KOPT-K1 (cell line): ENCODE results near the gene NARS2.

Source experiments
- H3K27ac ChIP-seq: fragments of 200-600 bp; sonication (generic); 2 replicates; pipeline ENCODE4 v1.5.1; 2016; ENCODE audit warnings: antibody characterized with exemption, mild to moderate bottlenecking, low read depth, low read length; ENCODE audit not compliant: poor library complexity, severe bottlenecking
- H3K36me3 ChIP-seq: fragments of 200-600 bp; sonication (generic); 2 replicates; pipeline ENCODE4 v1.5.1; 2017; ENCODE audit warnings: antibody characterized with exemption, mild to moderate bottlenecking, low read length, moderate library complexity; ENCODE audit not compliant: insufficient read depth
- H3K9me3 ChIP-seq: fragments of 200-600 bp; sonication (generic); 2 replicates; pipeline ENCODE4 v1.5.1; 2017; ENCODE audit warnings: antibody characterized with exemption, low read length, mild to moderate bottlenecking; ENCODE audit not compliant: insufficient read depth, poor library complexity, severe bottlenecking

The NARS2 gene

GRCh38 chr11:78460471-78460870, 114.2 kb downstream of the NARS2 start:
- H3K9me3 ChIP-seq: no peaks in the 10 kb centered on the region
- H3K36me3 ChIP-seq: peaks cover 62% of the 10 kb centered on the region
- H3K27ac ChIP-seq: no peak overlapping the region

GRCh38 chr11:78459738-78460137, 114.9 kb downstream of the NARS2 start:
- H3K27ac ChIP-seq: no peak overlapping the region
- H3K9me3 ChIP-seq: no peaks in the 10 kb centered on the region
- H3K36me3 ChIP-seq: peaks cover 58% of the 10 kb centered on the region

DNA sequence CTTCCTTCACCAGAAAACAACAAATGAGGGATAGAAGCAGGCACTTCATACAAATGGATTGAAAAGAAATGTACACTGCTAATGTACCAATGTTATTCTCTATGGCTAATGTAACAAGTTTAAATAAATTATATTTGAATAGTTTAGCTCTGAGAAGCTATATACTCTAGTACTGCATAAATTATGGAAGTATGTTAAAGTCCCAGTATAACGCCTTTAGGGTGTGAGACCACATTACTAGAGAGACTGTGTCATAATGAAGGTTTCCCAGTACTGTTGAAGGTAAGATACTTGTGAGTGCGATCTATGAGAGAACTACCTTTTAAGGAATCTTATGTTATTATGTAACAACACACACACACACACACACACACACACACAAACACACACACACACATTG, 117.2 kb downstream of the NARS2 start:
- Histone ChIP-seq H3K9me3 (no peaks in the 10 kb centered on the region), H3K27ac (no peak overlapping the region), H3K36me3 (peaks cover 39% of the 10 kb centered on the region)

DNA sequence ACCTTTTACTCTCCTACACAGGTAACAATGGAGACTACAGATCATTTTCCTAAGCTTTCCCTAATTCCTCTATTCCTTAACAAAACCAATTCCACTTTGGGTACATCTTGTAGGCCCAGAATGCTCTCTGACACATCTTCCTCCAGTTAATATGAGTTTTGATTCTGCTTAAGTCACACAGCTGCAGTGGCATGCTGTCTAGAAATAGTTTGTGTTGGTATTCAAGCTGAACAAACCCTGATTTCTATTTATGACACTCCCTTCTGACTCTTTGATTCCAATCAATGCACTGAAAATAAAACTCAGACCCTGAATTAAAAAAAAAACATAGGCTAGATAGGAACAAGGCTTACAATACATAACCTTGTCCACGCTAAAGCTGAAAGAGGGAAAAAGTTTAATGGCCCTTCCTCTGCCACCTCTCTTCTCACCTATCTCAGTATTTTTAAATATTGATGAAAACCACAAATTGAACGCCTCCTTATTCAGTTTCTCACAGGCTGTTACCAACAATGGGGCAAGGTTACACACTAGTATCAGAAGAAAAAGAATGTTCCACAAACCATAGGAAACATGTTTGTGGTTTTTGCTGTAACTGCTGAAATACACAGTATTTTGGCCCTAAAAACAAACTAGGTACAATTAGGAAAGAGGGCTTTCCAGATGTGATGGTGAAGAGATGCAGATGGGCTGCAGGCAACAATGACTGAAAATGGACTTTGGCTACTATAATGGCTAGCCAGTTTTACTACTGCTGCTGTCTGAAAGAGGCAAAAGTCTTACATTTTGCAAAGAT, 121.3 kb downstream of the NARS2 start:
- H3K9me3 ChIP-seq: no peaks in the 10 kb centered on the region
- peaks cover 2% of the 10 kb centered on the region for H3K36me3 ChIP-seq
- peak overlapping the region; percentile 49 for H3K27ac ChIP-seq

GRCh38 chr11:78451371-78452150, 123.1 kb downstream of the NARS2 start:
- no peaks in the 10 kb centered on the region for H3K9me3 ChIP-seq
- H3K27ac ChIP-seq: no peak overlapping the region
- no peaks in the 10 kb centered on the region; the same call in none of the 2 replicates for H3K36me3 ChIP-seq

DNA sequence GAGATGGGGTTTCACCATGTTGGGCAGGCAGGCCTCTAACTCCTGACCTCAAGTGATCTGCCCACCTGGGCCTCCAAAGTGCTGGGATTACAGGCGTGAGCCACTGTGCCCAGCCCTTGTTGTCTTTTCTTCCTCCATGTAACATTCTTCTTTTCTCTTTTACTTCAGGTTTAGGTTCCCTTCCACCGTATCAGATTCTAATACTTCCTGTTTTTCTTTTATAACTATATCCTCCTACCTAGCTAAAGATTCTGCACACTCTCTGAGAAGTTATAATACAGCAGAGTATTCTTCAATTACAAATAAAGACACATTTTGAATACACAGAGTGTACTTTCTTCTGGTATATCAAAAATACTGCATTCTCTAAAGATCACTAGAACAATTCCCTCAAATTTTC, 123.8 kb downstream of the NARS2 start:
- Histone ChIP-seq H3K27ac (no peak overlapping the region), H3K36me3 (no peaks in the 10 kb centered on the region; the same call in 1 of the 2 replicates), H3K9me3 (no peaks in the 10 kb centered on the region)

DNA sequence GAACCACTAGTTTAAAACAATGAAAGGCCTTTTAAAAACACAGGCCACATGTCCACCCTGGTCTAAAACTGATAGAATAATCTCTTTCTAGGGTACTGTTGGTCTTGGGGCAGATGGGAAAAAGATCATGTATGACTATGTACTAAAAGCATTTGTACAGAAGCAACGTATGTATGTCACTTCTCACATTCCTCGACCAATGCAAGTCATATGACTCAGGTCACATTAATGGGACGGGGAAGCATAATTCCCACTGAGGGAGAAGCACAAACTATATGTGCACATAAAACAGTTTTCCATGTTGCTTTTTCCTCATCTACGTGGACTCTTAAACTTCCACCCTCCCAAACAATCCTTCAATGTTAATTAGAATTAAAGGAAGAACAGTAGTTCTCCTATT, 124.8 kb downstream of the NARS2 start:
- H3K27ac ChIP-seq: no peak overlapping the region
- H3K9me3 ChIP-seq: no peaks in the 10 kb centered on the region
- no peaks in the 10 kb centered on the region; the same call in 1 of the 2 replicates for H3K36me3 ChIP-seq

DNA sequence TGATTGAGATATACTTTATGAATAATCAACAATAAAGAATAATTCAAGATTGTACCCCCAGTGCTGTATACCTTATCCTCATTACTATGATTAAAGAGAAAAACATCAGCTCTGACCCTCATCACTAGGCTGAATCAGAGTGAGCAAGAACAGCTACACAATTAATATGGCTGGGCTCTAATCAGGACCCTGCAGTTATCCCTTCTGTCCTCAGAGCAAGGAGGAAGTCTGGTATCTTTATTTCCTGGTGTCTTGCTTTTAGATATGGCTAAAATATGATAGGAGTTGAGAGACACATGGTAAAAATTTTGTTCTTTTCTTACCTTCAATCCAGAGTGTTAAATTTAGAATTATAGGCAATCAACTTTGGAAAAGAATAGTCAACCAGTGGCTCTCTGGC, 128.5 kb downstream of the NARS2 start:
- Histone ChIP-seq H3K9me3 (no peaks in the 10 kb centered on the region), H3K27ac (no peak overlapping the region), H3K36me3 (peaks cover 12% of the 10 kb centered on the region)

- H3K36me3 ChIP-seq: peaks cover 17% of the 10 kb centered on the region
- H3K27ac ChIP-seq: no peak overlapping the region
- no peaks in the 10 kb centered on the region for H3K9me3 ChIP-seq
These were observed 129.9 kb downstream of the NARS2 start for GRCh38 chr11:78444726-78445125.

GRCh38 chr11:78441956-78442355, 132.7 kb downstream of the NARS2 start:
- Histone ChIP-seq H3K36me3 (peaks cover 22% of the 10 kb centered on the region), H3K9me3 (no peaks in the 10 kb centered on the region), H3K27ac (no peak overlapping the region)

GRCh38 chr11:78438298-78438975, 136.2 kb downstream of the NARS2 start:
- H3K9me3 ChIP-seq: no peaks in the 10 kb centered on the region
- peaks cover 26% of the 10 kb centered on the region for H3K36me3 ChIP-seq
- H3K27ac ChIP-seq: no peak overlapping the region

DNA sequence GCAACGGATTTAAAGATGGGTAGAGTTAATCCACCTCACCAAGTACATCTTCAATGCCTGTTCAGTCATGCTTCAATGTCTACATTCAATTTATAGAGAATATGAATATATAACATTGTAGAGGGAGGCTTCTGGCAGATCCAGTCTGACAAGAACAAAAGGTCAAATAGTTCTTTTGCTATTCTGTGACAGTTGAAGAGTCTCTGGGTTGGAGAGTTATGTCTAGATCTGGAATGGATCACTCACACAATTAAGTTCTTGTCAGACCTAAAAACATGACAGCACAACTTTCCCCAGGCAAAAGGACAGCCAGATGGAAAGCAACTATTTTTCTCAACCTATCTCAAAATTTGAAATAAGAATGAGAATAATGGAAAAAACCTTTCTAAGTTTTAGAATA, 141.7 kb downstream of the NARS2 start:
- Histone ChIP-seq H3K36me3 (peaks cover 4% of the 10 kb centered on the region; the same call in 1 of the 2 replicates), H3K27ac (no peak overlapping the region), H3K9me3 (no peaks in the 10 kb centered on the region)

DNA sequence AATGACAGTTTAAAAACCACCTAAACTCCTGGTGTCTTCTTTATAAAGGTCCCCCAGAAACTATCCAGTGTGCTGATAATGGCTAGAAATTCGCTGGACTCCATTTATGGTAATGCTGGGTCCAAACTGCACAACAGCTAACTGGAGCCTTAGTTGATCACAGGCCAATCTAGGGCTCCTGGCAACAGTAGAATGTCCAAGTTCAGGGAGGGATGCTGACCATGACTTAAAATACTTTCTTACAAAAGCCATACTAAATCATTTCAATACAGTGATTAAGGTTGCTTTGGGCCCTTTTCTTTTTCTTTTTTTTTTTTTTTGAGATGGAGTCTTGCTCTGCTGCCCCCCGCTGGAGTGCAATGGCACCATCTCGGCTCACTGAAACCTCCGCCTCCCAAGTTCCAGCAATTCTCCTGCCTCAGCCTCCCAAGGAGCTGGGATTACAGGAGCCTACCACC, 142.6 kb downstream of the NARS2 start:
- peak overlapping the region; percentile 53 for H3K27ac ChIP-seq
- no peaks in the 10 kb centered on the region for H3K9me3 ChIP-seq
- H3K36me3 ChIP-seq: peaks cover 4% of the 10 kb centered on the region; the same call in 1 of the 2 replicates

DNA sequence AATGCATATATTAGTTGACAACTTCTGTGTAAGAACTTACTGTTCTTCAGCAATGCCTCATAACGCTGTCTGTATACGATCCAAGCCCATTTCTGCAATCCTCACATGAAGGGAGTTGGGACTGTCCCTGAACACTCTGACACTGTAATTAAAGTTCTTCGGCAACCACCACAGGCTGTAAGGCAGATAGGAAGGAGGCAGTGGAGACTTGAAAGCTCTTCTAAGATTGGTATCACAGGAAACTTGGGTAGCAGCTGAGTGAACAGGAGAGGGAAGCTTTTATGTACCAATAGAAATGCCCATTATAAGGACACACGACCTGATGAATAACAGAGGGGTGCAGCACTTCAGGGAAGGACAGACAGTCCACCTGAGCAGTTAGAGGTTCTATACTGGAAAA, 145.0 kb downstream of the NARS2 start:
- no peaks in the 10 kb centered on the region for H3K9me3 ChIP-seq
- peak overlapping the region; percentile 99 for H3K27ac ChIP-seq
- H3K36me3 ChIP-seq: no peaks in the 10 kb centered on the region

DNA sequence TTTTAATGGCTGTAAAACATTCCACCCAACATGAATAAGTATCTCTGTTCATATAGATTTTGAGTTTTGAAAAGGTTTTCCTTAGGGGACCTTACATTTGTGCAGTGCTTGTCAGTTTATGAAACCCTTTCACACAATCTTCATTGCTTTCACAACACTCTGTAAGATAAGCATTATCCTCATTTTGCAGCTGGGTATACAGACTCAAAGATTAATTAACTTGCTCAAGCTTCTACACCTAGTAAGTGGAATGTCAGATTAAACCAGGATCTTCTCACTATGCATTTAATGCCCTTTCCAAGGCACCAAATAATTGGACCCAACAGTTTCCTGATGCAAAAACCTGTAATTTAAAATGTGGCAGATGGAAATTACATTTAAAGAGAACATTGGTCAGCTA, 145.5 kb downstream of the NARS2 start:
- H3K9me3 ChIP-seq: no peaks in the 10 kb centered on the region
- H3K27ac ChIP-seq: peak overlapping the region; percentile 99
- no peaks in the 10 kb centered on the region for H3K36me3 ChIP-seq
